Fibroblast of villous mesenchyme (primary cell): ENCODE measurements around the gene EWSR1. TPM values are rescaled to one million over a fixed set of nuclear protein-coding genes. Genes with fewer than 3 reads are reported as not detected.

Source experiments
- DNase-seq: peaks from one replicate; pipeline ENCODE4 v3.0.0-alpha.2; 2010; ENCODE audit warnings: low read depth
- H3K4me3 ChIP-seq: 2 replicates; pipeline ENCODE4 v1.5.1; 2011; ENCODE audit warnings: low read depth, mild to moderate bottlenecking, low read length
- total RNA-seq: library from RNA; depleted of rRNA; stranded (reverse); fragments of >200 nt; gene quantifications from 2 replicates; pipeline ENCODE4 v1.2.3, GENCODE V29; 2012
- TF ChIP-seq, protein P1 (sequence below): IDR thresholded peaks from 2 replicates; pipeline ENCODE4 v1.5.1; 2012; ENCODE audit warnings: low read depth, mild to moderate bottlenecking, low read length; ENCODE audit not compliant: insufficient read depth

The EWSR1 gene
- total RNA-seq, 1 donor, result 207 TPM

DNA sequence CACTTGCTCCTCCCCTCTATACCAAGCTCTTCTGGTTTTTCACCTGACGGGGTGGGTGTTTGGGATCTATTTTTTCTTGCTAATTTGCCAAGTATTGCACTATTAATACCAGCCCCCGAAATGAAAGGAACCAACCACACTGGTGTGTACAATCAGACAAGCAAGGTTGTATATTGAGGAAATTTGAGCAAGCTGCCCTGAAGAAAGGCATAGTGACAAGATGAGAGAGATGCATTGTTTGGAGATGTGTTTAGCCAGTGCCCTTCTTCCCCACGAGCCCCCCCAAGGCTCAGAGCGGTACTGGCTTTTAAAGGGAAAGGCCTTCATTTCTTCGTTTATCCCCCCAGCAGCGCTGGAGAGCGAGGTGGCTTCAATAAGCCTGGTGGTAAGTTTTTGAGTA lies 23.1 kb downstream of the EWSR1 start:
- no peak overlapping the region for H3K4me3 ChIP-seq
- no peak for DNase-seq
- TF ChIP-seq, protein P1, sequence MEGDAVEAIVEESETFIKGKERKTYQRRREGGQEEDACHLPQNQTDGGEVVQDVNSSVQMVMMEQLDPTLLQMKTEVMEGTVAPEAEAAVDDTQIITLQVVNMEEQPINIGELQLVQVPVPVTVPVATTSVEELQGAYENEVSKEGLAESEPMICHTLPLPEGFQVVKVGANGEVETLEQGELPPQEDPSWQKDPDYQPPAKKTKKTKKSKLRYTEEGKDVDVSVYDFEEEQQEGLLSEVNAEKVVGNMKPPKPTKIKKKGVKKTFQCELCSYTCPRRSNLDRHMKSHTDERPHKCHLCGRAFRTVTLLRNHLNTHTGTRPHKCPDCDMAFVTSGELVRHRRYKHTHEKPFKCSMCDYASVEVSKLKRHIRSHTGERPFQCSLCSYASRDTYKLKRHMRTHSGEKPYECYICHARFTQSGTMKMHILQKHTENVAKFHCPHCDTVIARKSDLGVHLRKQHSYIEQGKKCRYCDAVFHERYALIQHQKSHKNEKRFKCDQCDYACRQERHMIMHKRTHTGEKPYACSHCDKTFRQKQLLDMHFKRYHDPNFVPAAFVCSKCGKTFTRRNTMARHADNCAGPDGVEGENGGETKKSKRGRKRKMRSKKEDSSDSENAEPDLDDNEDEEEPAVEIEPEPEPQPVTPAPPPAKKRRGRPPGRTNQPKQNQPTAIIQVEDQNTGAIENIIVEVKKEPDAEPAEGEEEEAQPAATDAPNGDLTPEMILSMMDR, result no peak

DNA sequence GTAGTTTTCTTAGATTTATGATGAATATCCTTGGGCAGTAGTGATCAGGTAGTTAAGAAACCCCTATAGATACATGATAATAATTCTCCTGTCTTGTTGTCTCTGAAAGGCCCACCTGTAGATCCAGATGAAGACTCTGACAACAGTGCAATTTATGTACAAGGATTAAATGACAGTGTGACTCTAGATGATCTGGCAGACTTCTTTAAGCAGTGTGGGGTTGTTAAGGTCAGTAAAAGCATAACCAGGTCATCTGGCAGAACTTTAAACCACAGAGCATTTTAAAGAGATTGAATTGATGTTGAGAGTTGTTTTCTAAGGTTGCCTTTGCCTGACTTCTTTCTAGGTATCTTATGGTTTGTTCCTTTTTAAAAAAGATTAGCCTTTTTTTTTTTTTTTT lies 24.3 kb downstream of the EWSR1 start:
- no peak overlapping the region for H3K4me3 ChIP-seq
- no peak for DNase-seq
- TF ChIP-seq, protein P1, result no peak

DNA sequence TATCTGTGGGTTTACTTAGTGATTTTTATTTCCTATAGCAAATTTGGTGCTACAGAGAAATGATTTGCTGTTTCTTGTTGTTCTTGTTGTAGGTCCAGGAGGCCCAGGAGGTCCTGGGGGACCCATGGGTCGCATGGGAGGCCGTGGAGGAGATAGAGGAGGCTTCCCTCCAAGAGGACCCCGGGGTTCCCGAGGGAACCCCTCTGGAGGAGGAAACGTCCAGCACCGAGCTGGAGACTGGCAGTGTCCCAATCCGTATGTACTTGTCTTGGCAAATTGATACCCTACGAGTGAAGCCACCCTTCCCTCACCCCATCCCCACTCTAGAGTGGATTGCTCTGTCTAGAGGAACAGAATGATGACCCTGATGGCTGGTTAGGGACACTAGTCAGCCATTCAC lies 30.6 kb downstream of the EWSR1 start:
- DNase-seq, result no peak
- H3K4me3 ChIP-seq, result no peak overlapping the region
- TF ChIP-seq, protein P1, result no peak

DNA sequence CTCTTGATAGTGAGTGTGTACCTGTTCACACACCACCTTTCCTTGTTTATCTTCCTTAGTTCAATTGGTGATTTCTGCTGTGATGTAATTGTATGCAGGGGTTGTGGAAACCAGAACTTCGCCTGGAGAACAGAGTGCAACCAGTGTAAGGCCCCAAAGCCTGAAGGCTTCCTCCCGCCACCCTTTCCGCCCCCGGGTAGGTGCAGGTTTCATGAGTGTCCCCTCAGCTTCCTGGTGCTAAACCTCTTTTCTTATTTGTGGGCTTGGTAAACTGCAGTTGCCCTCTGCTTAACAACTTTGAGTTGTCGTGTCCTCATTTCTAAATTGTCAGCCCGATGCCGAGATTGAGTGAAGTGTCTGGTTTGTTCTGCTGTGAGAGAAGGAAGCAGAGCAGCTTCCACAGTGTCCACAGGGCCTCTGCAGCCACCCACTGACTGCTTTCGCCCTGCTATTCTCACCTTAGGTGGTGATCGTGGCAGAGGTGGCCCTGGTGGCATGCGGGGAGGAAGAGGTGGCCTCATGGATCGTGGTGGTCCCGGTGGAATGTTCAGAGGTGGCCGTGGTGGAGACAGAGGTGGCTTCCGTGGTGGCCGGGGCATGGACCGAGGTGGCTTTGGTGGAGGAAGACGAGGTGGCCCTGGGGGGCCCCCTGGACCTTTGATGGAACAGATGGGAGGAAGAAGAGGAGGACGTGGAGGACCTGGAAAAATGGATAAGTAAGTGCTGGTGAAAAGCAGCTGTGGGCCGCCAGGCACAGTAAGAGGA lies 31.2 kb downstream of the EWSR1 start:
- H3K4me3 ChIP-seq, result no peak overlapping the region
- TF ChIP-seq, protein P1, result no peak
- no peak for DNase-seq

DNA sequence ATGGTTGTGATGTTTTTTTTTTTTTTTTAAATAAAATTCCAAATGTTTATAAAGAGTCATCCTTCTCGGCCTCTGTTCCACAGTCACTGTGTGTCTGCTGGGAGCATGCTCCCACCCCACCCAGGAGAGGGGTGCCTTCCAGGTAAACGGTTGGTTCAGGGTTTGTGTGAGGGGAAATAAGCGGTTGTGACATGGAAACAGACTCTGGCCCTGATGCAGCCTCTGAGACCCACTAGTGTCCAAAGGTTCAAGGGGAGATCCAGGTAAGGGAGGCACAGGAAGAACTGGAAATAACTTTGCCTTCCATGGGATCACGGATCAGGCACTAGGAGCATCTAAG lies 32.4 kb downstream of the EWSR1 start:
- DNase-seq, result no peak
- TF ChIP-seq, protein P1, result no peak
- no peak overlapping the region for H3K4me3 ChIP-seq

DNA sequence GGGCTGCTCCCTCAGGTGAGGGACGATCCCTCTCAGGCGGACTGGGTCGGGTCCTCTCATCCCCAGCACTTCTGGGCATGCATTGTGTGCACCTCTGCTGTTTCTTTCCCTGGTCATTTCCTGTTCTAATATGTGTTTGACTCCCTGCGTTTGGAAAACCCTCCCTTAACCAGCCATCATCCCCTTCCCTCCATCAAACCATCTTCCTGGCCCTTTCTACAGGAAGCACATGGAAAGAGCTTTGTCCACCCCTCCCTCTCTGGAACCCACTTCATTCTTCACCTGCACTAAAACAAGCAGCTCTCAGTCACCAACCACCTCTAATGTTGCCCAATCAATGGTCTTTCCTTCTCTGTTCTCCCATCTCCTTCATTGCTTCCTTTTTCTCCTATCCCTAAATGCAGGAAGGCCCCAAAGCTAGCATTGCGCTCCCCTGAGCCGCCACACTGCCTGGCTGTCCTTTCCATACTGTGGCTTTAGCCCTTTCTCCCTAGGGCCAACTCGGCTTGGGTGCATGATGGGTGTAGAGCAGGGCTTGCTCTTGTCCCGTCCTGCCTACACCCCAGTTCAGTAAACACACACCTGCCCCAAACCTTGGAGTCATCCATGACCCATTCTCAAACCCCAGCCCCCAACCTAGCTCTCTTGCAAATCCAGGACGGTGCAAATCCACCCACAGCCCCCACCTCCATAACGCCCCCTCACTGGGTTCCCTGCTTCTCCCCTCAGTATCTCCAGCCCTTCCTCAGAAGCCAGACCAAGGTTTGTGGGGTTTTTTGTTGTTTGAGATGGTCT lies 32.9 kb downstream of the EWSR1 start:
- DNase-seq, result no peak

More for the DNA sequence above, 32.9 kb downstream of the EWSR1 start:
- TF ChIP-seq, protein P1, result no peak
- H3K4me3 ChIP-seq, result no peak overlapping the region
